ENCODE measurements around the gene THPO.

THPO gene

GRCh38 chr3:184361932-184362667 lies 15.9 kb downstream of the THPO start:
- peak; percentile 90 for DNase-seq

- DNase-seq: peak; percentile 78
Measured at GRCh38 chr3:184361532-184361931, 16.5 kb downstream of the THPO start, which contains the start of the genes CLCN2 and POLR2H. Gene CLCN2, minus strand, starts transcription at chr3:184361605. Its CDS starts 126 bp downstream, at chr3:184361479. Gene POLR2H, plus strand, starts transcription at chr3:184361710. Its CDS starts 1,783 bp downstream, at chr3:184363493.

GRCh38 chr3:184360929-184361531 lies 17.0 kb downstream of the THPO start:
- DNase-seq: no peak

GRCh38 chr3:184360070-184360928 lies 17.7 kb downstream of the THPO start:
- no peak for DNase-seq

- no peak for DNase-seq
Measured at GRCh38 chr3:184359610-184360009, 18.4 kb downstream of the THPO start.

GRCh38 chr3:184358921-184359350 lies 19.1 kb downstream of the THPO start:
- no peak for DNase-seq

- DNase-seq: no peak
Measured at GRCh38 chr3:184358124-184358767, 19.8 kb downstream of the THPO start.

- no peak for DNase-seq
Measured at GRCh38 chr3:184357248-184358123, 20.5 kb downstream of the THPO start.

GRCh38 chr3:184355261-184356040 lies 22.6 kb downstream of the THPO start:
- DNase-seq: no peak

GRCh38 chr3:184354754-184355153 lies 23.3 kb downstream of the THPO start:
- no peak for DNase-seq

GRCh38 chr3:184354121-184354728 lies 23.8 kb downstream of the THPO start:
- no peak for DNase-seq

GRCh38 chr3:184353546-184353941 lies 24.5 kb downstream of the THPO start:
- DNase-seq: no peak

GRCh38 chr3:184352897-184353545 lies 25.0 kb downstream of the THPO start:
- no peak for DNase-seq

- no peak for DNase-seq
Measured at GRCh38 chr3:184352149-184352785, 25.7 kb downstream of the THPO start.

GRCh38 chr3:184351511-184352148 lies 26.4 kb downstream of the THPO start:
- DNase-seq: no peak

GRCh38 chr3:184350618-184351017 lies 27.4 kb downstream of the THPO start:
- no peak for DNase-seq

GRCh38 chr3:184349563-184350470 lies 28.2 kb downstream of the THPO start:
- DNase-seq: no peak

- no peak for DNase-seq
Measured at GRCh38 chr3:184348057-184348382, 30.0 kb downstream of the THPO start.
